Measurements from ENCODE around the gene TRAPPC12. TPM values are rescaled to one million over a fixed set of nuclear protein-coding genes. Genes with fewer than 3 reads are reported as not detected.

TRAPPC12 gene
- total RNA-seq, 2 experiments from 2014 or later, result 49.8 to 64.0 TPM

DNA sequence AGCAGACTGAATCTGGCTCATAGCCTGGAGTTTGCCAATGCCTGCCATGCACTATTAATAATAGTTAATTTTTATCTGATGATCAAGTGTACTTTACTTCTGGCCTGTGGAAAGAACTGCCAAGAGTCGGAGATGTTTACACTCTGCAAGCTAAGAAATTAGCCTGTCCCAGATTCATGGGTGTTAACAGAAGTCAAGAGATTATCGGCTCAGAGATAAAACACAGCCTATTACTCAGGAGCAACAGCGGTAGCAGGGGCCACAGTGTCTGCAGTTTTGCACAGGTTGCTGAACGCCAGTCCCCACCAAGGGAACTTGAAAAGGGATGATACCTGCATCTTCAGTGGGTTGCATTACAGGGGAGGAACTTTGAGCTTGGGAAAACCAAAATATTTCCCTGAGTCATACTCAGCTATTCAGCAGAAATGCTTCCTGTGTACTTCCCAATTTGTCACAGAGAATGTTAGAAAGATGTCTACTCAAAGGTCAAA lies 144.1 kb downstream of the TRAPPC12 start:
- CTCF ChIA-PET, result interaction anchor here (1.1 kb wide), 1 partner anchor 83 kb away, joined by 3 read pairs; no protein-coding TSS in a partner anchor
- TF ChIP-seq, protein P1, sequence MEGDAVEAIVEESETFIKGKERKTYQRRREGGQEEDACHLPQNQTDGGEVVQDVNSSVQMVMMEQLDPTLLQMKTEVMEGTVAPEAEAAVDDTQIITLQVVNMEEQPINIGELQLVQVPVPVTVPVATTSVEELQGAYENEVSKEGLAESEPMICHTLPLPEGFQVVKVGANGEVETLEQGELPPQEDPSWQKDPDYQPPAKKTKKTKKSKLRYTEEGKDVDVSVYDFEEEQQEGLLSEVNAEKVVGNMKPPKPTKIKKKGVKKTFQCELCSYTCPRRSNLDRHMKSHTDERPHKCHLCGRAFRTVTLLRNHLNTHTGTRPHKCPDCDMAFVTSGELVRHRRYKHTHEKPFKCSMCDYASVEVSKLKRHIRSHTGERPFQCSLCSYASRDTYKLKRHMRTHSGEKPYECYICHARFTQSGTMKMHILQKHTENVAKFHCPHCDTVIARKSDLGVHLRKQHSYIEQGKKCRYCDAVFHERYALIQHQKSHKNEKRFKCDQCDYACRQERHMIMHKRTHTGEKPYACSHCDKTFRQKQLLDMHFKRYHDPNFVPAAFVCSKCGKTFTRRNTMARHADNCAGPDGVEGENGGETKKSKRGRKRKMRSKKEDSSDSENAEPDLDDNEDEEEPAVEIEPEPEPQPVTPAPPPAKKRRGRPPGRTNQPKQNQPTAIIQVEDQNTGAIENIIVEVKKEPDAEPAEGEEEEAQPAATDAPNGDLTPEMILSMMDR (IDR thresholded peaks at IDR 0.05), result no peak
- intact Hi-C loops (cut with DNase I, micrococcal nuclease), result no loop called here

DNA sequence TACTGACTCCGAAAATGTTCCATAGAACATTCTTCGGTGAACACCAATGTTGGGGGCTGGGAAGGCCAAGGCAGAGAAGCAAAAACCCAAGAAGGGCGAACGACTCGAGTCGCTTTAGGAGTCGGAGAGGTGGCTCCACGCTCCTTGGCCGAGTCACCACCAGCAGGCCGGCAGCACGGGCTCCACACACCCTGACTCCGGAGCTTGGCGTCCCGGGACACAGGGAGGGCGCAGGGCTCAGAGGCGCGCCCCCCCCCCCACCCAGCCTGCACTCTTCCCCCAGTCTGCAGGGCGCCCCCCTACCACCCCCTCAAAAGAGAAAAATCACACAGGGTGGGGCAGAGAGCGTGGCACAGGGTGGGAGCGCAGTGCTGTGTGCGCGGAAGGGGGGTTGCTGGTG lies 147.4 kb downstream of the TRAPPC12 start:
- ChIA-PET POLR2A (no interaction called here), CTCF (no interaction called here)
- no peak for DNase-seq
- no peaks in the 10 kb centered on the region for H3K36me3 Mint-ChIP-seq (ENCODE audit: low read depth)
- no peak overlapping the region for H3K4me3 Mint-ChIP-seq
- Histone ChIP-seq H3K9me3 (ENCODE audit: control insufficient read depth in 1 of 2, insufficient read depth in 1 of 2, low read length in 2 of 2) (no peaks in the 10 kb centered on the region), H3K27ac (ENCODE audit: low read depth in 1 of 2, low read length in 2 of 2) (no peak overlapping the region), H3K36me3 (ENCODE audit: insufficient read depth, low read length) (no peaks in the 10 kb centered on the region), H3K4me1 (ENCODE audit: insufficient read depth, low read length) (no peaks in the 10 kb centered on the region), H3K4me3 (ENCODE audit: low read length) (no peak overlapping the region), H3K27me3 (ENCODE audit: control insufficient read depth in 1 of 2, insufficient read depth in 2 of 2, low read length in 2 of 2) (no peaks in the 10 kb centered on the region)
- no peaks in the 10 kb centered on the region for H3K27me3 Mint-ChIP-seq
- TF ChIP-seq, protein P1 (IDR thresholded peaks at IDR 0.05), result no peak
- peaks cover 3% of the 10 kb centered on the region for H3K4me1 Mint-ChIP-seq (ENCODE audit: low read depth)
- H3K27ac Mint-ChIP-seq, result no peak overlapping the region
- intact Hi-C loops (cut with DNase I, micrococcal nuclease), result no loop called here
- no peaks in the 10 kb centered on the region for H3K9me3 Mint-ChIP-seq
- ATAC-seq (ENCODE audit: poor library complexity), result no peak

More for the DNA sequence above, 144.1 kb downstream of the TRAPPC12 start:
- ATAC-seq (ENCODE audit: poor library complexity), result no peak
- Mint-ChIP-seq H3K4me1 (ENCODE audit: low read depth) (peaks cover 25% of the 10 kb centered on the region), H3K36me3 (ENCODE audit: low read depth) (peaks cover 7% of the 10 kb centered on the region), H3K27me3 (no peaks in the 10 kb centered on the region), H3K9me3 (no peaks in the 10 kb centered on the region), H3K27ac (no peak overlapping the region), H3K4me3 (no peak overlapping the region)
- Histone ChIP-seq H3K9me3 (ENCODE audit: control insufficient read depth in 1 of 2, insufficient read depth in 1 of 2, low read length in 2 of 2) (no peaks in the 10 kb centered on the region), H3K4me1 (ENCODE audit: insufficient read depth, low read length) (peaks cover 19% of the 10 kb centered on the region), H3K27ac (ENCODE audit: low read depth in 1 of 2, low read length in 2 of 2) (no peak overlapping the region), H3K4me3 (ENCODE audit: low read length) (no peak overlapping the region), H3K27me3 (ENCODE audit: control insufficient read depth in 1 of 2, insufficient read depth in 2 of 2, low read length in 2 of 2) (no peaks in the 10 kb centered on the region), H3K36me3 (ENCODE audit: insufficient read depth, low read length) (no peaks in the 10 kb centered on the region)
- no peak for DNase-seq
- POLR2A ChIA-PET, result no interaction called here

DNA sequence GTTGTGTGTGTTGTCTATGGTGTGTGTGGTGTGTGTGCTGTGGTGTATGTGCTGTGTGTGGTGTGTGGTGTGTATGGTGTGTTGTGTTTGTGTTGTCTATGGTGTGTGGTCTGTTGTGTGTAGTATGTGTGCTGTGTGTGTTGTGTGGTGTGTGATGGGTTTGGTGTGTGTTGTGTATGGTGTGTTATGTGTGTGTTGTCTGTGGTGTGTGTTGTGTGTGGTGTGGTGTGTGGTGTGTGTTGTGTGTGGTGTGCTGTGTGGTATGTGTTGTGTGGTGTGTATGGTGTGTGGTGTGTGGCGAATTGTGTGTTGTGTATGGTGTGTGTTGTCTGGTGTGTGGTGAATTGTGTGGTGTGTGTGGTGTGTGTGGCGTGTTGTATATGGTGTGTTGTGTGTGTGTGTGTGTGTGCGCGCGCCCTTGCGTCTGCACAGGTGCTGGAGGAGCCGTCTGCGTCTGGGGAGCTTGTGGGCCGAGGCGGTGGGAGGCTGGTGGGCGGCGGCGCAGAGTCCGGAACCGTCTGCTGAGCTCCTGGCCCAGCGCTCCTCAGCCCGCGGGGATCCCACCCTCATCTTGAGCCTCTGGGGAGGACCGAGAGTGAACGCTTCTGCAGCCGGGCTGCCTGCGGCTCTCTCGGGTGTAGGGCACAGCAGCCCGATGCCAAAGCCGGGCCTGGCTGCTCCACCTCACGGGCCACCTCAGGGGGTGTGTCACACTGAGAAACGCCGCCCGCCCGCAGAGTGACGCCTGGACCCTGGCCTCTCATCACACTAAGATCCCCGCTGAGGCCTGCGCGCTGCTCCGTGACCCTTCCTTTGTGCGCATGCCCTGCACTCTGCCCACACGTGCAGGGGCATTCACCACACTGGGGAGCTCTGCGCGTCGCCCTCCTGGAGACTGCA lies 148.6 kb downstream of the TRAPPC12 start:
- ATAC-seq (ENCODE audit: poor library complexity), result no peak
- Histone ChIP-seq H3K4me3 (ENCODE audit: low read length) (no peak overlapping the region), H3K9me3 (ENCODE audit: control insufficient read depth in 1 of 2, insufficient read depth in 1 of 2, low read length in 2 of 2) (no peaks in the 10 kb centered on the region), H3K27ac (ENCODE audit: low read depth in 1 of 2, low read length in 2 of 2) (no peak overlapping the region), H3K4me1 (ENCODE audit: insufficient read depth, low read length) (no peaks in the 10 kb centered on the region), H3K36me3 (ENCODE audit: insufficient read depth, low read length) (no peaks in the 10 kb centered on the region), H3K27me3 (ENCODE audit: control insufficient read depth in 1 of 2, insufficient read depth in 2 of 2, low read length in 2 of 2) (no peaks in the 10 kb centered on the region)
- H3K9me3 Mint-ChIP-seq, result no peaks in the 10 kb centered on the region
- TF ChIP-seq, protein P1 (IDR thresholded peaks at IDR 0.05), result no peak
- H3K4me3 Mint-ChIP-seq, result no peak overlapping the region
- H3K4me1 Mint-ChIP-seq (ENCODE audit: low read depth), result no peaks in the 10 kb centered on the region
- no peaks in the 10 kb centered on the region for H3K36me3 Mint-ChIP-seq (ENCODE audit: low read depth)
- DNase-seq, result no peak
- intact Hi-C loops (cut with DNase I, micrococcal nuclease), result no loop called here
- ChIA-PET CTCF (no interaction called here), POLR2A (no interaction called here)
- H3K27me3 Mint-ChIP-seq, result no peaks in the 10 kb centered on the region
- H3K27ac Mint-ChIP-seq, result no peak overlapping the region

Other genes with a start within 250 kb of the TRAPPC12 start
- 10 to 100 TPM; 11.0 to 12.4 TPM for gene EIPR1, start 1.9 kb upstream of the TRAPPC12 start, total RNA-seq
- 10 to 100 TPM; 28.4 to 30.2 TPM for gene ADI1, start 139.8 kb downstream of the TRAPPC12 start, total RNA-seq
- gene RNASEH1, start 178.6 kb downstream of the TRAPPC12 start, total RNA-seq, result 10 to 100 TPM; 31.5 to 31.9 TPM
- 1,000 to 10,000 TPM; 2,016 to 2,098 TPM for gene RPS7, start 195.6 kb downstream of the TRAPPC12 start, total RNA-seq
- under 1 TPM in 1 of 2 experiments, not detected in 1; 0.47 TPM for gene COLEC11, start 215.4 kb downstream of the TRAPPC12 start, total RNA-seq

All from CD4-positive, alpha-beta T cell (primary cell).